HG02678 (cell line): Measurements from ENCODE around the gene ORM1.
"Not testable (repeated sequence)": the region's sequence is repeated elsewhere in the genome, so short reads cannot be mapped to it uniquely, and the experiment has no call there.

Experiments used
- ATAC-seq: cut with Tn5 transposase; IDR thresholded peaks from one replicate; pipeline ENCODE4 v1.9.1; 2021; ENCODE audit warnings: mild to moderate bottlenecking, moderate library complexity; ENCODE audit not compliant: unreplicated experiment

Gene ORM1

DNA sequence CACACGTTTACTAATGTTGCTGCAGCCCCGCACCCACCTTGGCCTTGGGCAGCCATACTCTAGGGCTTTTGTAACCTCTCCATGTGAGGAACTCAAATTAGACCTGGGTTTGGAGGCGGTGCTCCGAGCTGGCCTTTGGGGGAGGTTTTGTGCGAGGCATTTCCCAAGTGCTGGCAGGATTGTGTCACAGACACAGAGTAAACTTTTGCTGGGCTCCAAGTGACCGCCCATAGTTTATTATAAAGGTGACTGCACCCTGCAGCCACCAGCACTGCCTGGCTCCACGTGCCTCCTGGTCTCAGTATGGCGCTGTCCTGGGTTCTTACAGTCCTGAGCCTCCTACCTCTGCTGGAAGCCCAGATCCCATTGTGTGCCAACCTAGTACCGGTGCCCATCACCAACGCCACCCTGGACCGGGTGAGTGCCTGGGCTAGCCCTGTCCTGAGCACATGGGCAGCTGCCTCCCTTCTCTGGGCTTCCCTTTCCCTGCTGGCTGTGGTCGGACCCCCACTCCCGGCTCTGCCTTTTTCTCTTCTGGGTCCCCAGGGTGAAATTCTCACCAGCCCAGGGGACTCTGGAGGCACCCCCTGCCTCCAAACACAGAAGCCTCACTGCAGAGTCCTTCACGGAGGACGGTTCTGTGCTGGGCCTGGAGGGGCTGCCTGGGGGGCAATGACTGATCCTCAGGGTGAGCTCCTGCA is at the start of gene ORM1:
ORM1 (plus strand) TSS at position 268 of the 701 bp plus-strand sequence; CDS start at position 304, 36 bp downstream.
- not testable (repeated sequence) for ATAC-seq

DNA sequence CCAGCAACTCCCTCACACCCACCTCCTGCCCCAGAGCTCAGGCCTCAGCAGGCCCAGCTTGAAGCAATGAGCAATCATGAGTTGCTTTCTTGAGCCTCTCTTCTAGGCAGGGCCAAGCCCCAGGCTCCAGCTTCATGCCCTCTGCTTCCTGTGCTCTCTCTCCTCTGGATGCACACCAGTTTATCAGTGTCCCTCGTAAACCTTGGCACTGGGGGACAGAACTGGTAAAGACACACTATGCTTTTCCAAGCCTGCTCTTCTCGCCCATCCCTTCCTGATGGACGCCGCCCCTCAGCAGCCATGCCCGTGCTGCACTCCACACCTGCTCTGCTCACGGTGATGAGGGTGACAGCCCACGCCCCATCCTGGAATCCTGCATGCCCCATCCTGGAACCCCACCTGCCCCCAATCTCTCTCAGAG is 49.4 kb upstream of the ORM1 start:
- no peak for ATAC-seq

GRCh38 chr9:114274217-114274616 is 48.7 kb upstream of the ORM1 start:
- ATAC-seq: no peak

DNA sequence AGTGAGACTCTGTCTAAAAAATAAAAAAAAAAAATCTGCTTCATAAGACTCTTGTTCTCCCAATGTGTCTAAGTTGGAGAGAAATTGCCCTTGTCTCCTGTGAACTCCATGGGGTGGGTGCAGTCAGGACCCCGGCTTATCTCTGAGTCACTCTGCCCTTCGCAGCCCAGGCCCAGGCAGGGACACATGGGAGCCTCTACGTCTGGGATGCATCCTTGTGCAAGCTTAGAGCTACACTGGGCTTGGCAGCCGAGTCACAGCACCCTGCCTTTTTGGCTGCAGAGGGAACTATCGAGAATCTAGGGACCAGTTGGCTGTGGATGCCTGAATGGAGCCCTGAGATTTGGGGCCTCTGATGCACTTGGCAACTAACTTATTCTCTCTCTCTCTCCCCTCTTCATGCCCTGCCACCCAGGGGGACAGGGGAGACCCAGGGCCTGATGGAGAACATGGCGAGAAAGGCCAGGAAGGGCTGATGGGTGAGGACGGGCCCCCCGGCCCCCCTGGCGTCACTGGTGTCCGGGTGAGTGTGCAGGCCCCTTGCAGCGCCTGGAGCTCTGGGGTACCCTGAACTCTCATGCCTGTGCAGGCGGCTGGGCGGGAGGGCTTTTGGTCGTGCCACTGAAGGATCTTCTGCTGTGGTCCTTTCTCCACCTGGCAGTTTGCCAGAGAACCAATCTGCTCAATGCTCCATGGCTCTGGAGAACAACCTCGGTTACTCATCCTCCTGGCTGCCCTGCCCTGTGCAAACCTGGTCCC is 47.5 kb upstream of the ORM1 start:
- no peak for ATAC-seq

- ATAC-seq: no peak
Observed at GRCh38 chr9:114276908-114277821, 45.7 kb upstream of the ORM1 start.

DNA sequence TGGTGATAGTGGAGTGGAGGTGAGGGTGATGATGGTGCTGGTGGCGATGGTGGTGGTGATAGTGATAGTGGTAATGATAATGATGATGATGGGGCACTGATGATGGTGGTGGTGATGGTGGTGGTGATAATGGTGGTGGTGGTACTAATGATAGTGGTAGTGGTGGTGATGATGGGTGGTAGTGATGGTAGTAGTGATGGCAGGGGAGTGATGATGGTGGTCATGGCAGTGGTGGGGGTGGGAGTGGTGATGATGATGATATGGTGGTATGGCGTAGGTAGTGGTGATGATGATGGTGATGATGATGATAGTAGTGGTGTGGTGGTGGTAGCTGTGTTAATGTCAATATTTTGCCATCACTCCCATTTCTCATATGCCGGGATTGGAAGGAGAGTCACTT is 44.5 kb upstream of the ORM1 start:
- no peak for ATAC-seq

GRCh38 chr9:114278881-114279570 is 43.9 kb upstream of the ORM1 start:
- ATAC-seq: no peak

DNA sequence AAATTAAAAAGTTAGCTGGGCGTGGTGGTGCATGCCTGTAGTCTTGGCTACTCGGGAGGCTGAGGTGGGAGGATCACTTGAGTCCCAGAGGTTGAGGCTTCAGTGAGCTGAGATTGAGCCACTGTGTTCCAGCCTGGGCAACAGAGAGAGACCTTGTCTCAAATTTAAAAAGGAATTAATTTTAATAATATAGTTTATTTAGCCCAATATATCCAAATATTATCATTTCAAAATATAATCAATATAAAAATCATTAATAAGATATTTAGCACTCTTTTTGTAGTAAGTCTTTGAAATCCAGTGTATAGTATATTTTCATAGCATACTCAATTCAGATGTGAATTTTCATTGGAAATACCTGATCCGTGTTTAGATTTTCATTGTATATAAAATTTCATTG is 43.2 kb upstream of the ORM1 start:
- ATAC-seq: no peak

GRCh38 chr9:114280636-114281472 is 42.0 kb upstream of the ORM1 start:
- ATAC-seq: no peak

- ATAC-seq: no peak
Observed at GRCh38 chr9:114281473-114282103, 41.3 kb upstream of the ORM1 start.

DNA sequence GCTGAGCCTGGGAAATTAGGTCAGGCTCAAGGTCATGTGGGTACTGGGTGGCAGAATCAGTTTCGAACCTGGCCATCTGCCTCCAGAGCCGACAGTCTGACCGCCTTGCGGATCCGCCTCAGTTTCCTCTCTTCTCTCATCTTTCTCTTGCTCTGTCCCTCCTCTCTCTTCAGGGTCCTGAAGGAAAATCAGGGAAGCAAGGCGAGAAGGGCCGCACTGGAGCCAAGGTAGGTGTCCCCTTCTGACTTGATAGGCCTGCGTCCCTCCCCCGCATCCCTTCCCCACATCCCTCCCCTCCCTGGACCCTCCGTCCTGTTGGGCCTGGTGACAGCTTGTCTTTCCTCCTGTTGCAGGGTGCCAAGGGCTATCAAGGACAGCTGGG is 40.8 kb upstream of the ORM1 start:
- no peak for ATAC-seq

DNA sequence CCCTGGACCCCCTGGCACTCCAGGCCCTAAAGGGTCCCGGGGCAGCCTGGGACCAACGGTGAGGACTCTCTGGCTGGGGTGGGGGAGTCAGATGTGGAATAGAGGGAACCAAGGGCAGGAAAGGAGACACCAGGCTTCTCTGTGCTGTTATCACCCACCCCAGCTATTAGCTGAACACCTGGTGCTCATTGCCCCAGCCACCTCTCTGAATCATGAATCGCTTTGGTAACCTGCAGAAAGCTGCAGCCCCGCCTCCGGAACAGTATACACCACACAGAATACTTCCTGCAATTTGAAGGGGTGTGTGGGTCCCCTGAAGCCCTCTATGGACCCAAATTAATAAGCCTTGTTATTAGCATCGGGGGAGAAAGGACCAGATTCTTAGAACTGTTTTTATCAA is 40.4 kb upstream of the ORM1 start:
- no peak for ATAC-seq

- no peak for ATAC-seq
Observed at GRCh38 chr9:114282926-114283325, 40.0 kb upstream of the ORM1 start.

DNA sequence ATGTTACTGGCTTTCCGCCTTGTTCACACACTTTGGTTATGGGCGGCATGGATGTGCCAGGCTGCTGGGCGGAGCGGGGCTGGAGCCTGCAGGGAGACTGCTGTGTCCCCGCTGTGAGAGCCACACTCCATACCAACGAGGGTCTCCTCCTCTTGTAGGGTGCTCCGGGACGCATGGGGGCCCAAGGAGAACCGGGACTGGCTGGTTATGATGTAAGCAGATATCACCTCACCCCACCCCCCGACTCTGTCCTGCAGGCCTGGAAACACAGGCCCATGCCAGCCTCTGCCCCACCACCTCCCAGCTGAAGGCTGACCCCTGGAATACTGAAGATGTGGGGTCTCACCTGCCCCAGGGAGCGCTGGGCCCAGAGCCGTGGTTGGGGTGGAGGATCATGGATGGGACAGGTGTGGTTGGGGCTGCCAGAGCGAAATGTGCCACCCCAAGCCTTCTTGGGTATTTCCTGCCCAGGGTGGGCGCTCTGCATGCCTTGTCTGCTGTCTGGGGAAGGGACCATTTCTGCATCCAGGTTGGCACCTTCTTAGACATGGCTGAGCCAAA is 39.3 kb upstream of the ORM1 start:
- no peak for ATAC-seq

GRCh38 chr9:114284316-114285060 is 38.4 kb upstream of the ORM1 start:
- ATAC-seq: no peak

- ATAC-seq: no peak
Observed at GRCh38 chr9:114285166-114285867, 37.6 kb upstream of the ORM1 start.

- ATAC-seq: no peak
Observed at GRCh38 chr9:114286146-114286679, 36.7 kb upstream of the ORM1 start.
